Endothelial cell (in vitro differentiated cells): ENCODE measurements around the gene HIVEP1. TPM values are rescaled to one million over a fixed set of nuclear protein-coding genes. Genes with fewer than 3 reads are reported as not detected.

Source experiments
- DNase-seq: peaks from one replicate; pipeline ENCODE4 v3.0.0; 2021; ENCODE audit warnings: low spot score
- H3K27ac Mint-ChIP-seq: one replicate; pipeline ENCODE4 v1.8.0; 2021; ENCODE audit warnings: mixed read lengths, inconsistent platforms; ENCODE audit not compliant: unreplicated experiment
- H3K27me3 Mint-ChIP-seq: one replicate; pipeline ENCODE4 v1.8.0; 2021; ENCODE audit warnings: mild to moderate bottlenecking, moderate library complexity, mixed read lengths, inconsistent platforms; ENCODE audit not compliant: unreplicated experiment
- H3K36me3 Mint-ChIP-seq: one replicate; pipeline ENCODE4 v1.8.0; 2021; ENCODE audit warnings: mild to moderate bottlenecking, low read depth, mixed read lengths, inconsistent platforms; ENCODE audit not compliant: unreplicated experiment
- H3K4me1 Mint-ChIP-seq: one replicate; pipeline ENCODE4 v1.8.0; 2021; ENCODE audit warnings: mild to moderate bottlenecking, mixed read lengths, inconsistent platforms; ENCODE audit not compliant: unreplicated experiment
- H3K4me3 Mint-ChIP-seq: one replicate; pipeline ENCODE4 v1.8.0; 2021; ENCODE audit warnings: mild to moderate bottlenecking, mixed read lengths, inconsistent platforms; ENCODE audit not compliant: unreplicated experiment
- H3K9me3 Mint-ChIP-seq: one replicate; pipeline ENCODE4 v1.8.0; 2021; ENCODE audit warnings: mixed read lengths, inconsistent platforms; ENCODE audit not compliant: unreplicated experiment
- total RNA-seq: library from RNA; stranded (reverse); fragmentation: NEBNext Ultra II Directional; extraction: Animal tissue kit (Norgen Biotek cat#: 25700); gene quantifications from one replicate; pipeline ENCODE4 v1.2.1, GENCODE V29; 2021; ENCODE audit not compliant: unreplicated experiment
- TF ChIP-seq, protein P1 (sequence below): fragments of 200-600 bp; sonication (generic); IDR thresholded peaks from one replicate; pipeline ENCODE4 v1.5.0; 2021; ENCODE audit warnings: antibody characterized with exemption; ENCODE audit not compliant: unreplicated experiment

The HIVEP1 gene
- total RNA-seq, 1 donor from 2014 or later = 19.0 TPM

DNA sequence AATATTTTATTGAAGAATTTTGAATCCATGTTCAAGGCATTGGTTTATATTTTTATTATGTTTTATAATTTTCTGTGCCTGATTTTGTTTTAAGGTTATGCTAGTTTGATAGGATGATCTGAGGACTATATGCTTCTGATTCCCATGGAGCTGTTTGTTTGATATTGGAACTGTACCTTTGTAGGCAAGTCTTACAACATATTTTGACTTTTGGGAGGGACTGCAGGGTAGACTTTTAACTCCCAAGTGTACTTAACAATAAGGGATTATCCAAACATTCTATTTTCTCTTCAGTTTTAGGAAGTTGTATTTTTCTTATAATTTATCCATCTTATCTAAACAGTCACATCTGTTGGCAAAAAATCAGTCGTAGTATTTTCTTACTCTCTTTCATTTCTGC is 82.6 kb downstream of the HIVEP1 start:
- no peak overlapping the region for H3K4me3 Mint-ChIP-seq
- TF ChIP-seq, protein P1, sequence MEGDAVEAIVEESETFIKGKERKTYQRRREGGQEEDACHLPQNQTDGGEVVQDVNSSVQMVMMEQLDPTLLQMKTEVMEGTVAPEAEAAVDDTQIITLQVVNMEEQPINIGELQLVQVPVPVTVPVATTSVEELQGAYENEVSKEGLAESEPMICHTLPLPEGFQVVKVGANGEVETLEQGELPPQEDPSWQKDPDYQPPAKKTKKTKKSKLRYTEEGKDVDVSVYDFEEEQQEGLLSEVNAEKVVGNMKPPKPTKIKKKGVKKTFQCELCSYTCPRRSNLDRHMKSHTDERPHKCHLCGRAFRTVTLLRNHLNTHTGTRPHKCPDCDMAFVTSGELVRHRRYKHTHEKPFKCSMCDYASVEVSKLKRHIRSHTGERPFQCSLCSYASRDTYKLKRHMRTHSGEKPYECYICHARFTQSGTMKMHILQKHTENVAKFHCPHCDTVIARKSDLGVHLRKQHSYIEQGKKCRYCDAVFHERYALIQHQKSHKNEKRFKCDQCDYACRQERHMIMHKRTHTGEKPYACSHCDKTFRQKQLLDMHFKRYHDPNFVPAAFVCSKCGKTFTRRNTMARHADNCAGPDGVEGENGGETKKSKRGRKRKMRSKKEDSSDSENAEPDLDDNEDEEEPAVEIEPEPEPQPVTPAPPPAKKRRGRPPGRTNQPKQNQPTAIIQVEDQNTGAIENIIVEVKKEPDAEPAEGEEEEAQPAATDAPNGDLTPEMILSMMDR = no peak
- H3K27me3 Mint-ChIP-seq = peaks cover 1% of the 10 kb centered on the region
- no peak for DNase-seq
- H3K36me3 Mint-ChIP-seq = no peaks in the 10 kb centered on the region
- no peaks in the 10 kb centered on the region for H3K4me1 Mint-ChIP-seq
- H3K9me3 Mint-ChIP-seq = no peaks in the 10 kb centered on the region
- H3K27ac Mint-ChIP-seq = no peak overlapping the region

DNA sequence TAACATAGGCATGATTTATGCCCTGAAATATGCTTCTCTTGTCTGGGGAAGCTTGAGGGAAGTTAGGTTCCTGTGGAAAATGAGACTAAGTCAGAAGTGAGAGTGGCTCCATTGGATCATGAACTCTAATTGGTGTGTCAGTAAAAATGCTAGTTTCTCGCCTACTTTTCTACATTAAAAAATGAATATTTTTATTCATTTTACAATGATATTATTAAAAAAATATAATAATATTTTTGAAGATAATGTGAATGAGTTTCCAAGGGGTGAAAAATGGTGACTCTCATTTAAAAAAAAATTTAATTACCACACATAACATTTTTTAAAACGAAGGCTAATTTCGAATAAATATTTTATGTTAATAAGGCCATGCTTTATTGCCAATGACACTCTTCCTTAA is 84.2 kb downstream of the HIVEP1 start:
- H3K4me3 Mint-ChIP-seq = no peak overlapping the region
- H3K9me3 Mint-ChIP-seq = no peaks in the 10 kb centered on the region
- TF ChIP-seq, protein P1 = no peak
- H3K4me1 Mint-ChIP-seq = no peaks in the 10 kb centered on the region
- no peak overlapping the region for H3K27ac Mint-ChIP-seq
- DNase-seq = no peak
- H3K36me3 Mint-ChIP-seq = no peaks in the 10 kb centered on the region
- H3K27me3 Mint-ChIP-seq = peaks cover 1% of the 10 kb centered on the region

DNA sequence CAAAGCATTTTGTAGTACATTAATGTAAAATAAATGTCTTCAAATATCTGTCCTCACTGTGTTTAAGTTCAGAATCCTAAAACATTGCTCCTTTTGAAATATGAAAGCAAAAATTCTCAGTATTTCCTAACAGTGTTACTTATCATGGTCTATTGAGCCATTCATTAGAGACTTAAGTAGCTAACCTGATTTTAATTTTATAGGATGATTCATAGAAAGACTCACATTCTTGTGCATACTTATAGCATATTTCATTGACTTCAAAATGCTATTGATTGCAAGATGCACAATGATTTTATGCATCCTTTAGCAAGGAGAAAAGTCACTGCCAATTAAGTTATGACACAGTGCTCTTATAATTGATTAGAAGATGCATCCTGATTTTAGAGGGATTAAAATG is 85.7 kb downstream of the HIVEP1 start:
- no peak overlapping the region for H3K4me3 Mint-ChIP-seq
- H3K27me3 Mint-ChIP-seq = peaks cover 1% of the 10 kb centered on the region
- no peak for DNase-seq
- no peaks in the 10 kb centered on the region for H3K9me3 Mint-ChIP-seq
- no peaks in the 10 kb centered on the region for H3K36me3 Mint-ChIP-seq
- no peaks in the 10 kb centered on the region for H3K4me1 Mint-ChIP-seq
- H3K27ac Mint-ChIP-seq = no peak overlapping the region
- TF ChIP-seq, protein P1 = no peak

DNA sequence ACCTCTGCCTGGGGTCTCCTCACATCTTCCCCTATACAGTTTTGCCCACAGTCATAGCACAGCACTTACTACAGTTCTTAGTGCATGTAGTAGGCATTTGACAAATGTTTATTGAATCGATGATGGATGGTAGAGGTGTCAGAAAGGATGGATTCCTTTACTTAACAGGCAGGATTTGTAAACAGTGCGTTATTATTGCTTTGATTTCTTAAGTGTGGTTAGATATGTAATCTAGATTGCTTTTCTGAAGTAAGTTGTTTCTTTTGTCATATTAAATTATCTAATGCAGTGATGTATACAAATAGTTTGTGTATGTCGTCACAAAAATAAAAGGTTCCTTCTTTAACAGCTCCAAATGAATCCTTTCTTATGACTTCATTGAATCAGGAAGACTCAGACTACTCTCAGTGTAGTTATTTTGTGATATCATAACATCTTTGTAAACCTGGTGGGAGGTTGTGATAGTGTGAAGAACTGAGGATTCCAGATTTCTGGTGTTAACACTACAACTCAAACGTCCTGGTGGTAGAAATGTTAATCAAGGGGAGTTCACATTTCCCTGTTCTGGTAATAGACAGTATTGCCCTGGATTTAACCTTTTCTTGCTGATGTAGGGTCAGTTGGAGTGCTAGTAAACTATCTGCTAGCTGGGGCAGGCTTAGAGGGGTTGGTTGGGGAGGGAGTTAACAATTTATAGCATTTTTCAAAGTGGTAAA is 87.7 kb downstream of the HIVEP1 start:
- no peaks in the 10 kb centered on the region for H3K36me3 Mint-ChIP-seq
- no peaks in the 10 kb centered on the region for H3K4me1 Mint-ChIP-seq
- no peak overlapping the region for H3K4me3 Mint-ChIP-seq
- no peak for DNase-seq
- no peaks in the 10 kb centered on the region for H3K9me3 Mint-ChIP-seq
- H3K27me3 Mint-ChIP-seq = peaks cover 1% of the 10 kb centered on the region
- TF ChIP-seq, protein P1 = no peak
- H3K27ac Mint-ChIP-seq = no peak overlapping the region

DNA sequence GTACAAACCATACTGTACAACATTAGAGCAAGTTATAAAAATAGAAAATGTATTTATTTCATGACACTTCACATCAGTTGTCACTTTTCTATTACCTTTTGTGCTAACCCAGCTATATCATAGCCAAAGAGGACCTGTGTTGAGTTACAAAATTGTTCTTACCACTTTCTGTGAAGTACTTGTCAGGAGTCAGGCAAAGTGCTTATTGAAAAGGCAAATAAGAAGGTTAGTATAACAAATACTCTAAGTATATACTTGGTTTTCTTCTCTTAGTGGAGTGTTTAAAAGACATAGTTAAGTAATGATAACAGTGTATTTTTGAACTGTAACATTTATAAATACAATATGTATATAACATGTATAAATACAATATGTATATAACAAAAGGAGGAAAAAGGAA is 88.9 kb downstream of the HIVEP1 start:
- DNase-seq = no peak
- no peaks in the 10 kb centered on the region for H3K9me3 Mint-ChIP-seq
- H3K27me3 Mint-ChIP-seq = peaks cover 1% of the 10 kb centered on the region
- H3K27ac Mint-ChIP-seq = no peak overlapping the region
- no peaks in the 10 kb centered on the region for H3K4me1 Mint-ChIP-seq
- TF ChIP-seq, protein P1 = no peak
- no peaks in the 10 kb centered on the region for H3K36me3 Mint-ChIP-seq
- no peak overlapping the region for H3K4me3 Mint-ChIP-seq
